B cell (primary cell): ENCODE results near the gene MSH4.

Source experiments
- CTCF ChIP-seq: fragments of 200-600 bp; IDR thresholded peaks from one replicate; pipeline ENCODE4 v1.8.0; 2022; ENCODE audit warnings: antibody characterized with exemption, mild to moderate bottlenecking
- EZH2 ChIP-seq: IDR thresholded peaks from 2 replicates; pipeline ENCODE4 v1.6.1; 2012; ENCODE audit warnings: borderline replicate concordance, low read depth, mild to moderate bottlenecking, moderate library complexity, low read length; ENCODE audit not compliant: insufficient read depth, poor library complexity, severe bottlenecking

GRCh38 chr1:75836528-75837100 lies 39.9 kb downstream of the MSH4 start:
- no peak for TF ChIP-seq CTCF
- no peak for TF ChIP-seq EZH2
